Trophoblast cell (in vitro differentiated cells and primary cell): ENCODE measurements around the gene PHF8.

Source experiments
- DNase-seq, 2 donors: peaks; one replicate each; pipeline ENCODE4 v3.0.0-alpha.2; 2016
- H2AFZ ChIP-seq: 2 replicates; pipeline ENCODE4 v1.6.1; 2013; ENCODE audit warnings: low read length, moderate library complexity, mild to moderate bottlenecking; ENCODE audit not compliant: insufficient read depth, poor library complexity
- H2AK5ac ChIP-seq: 2 replicates; pipeline ENCODE4 v1.6.1; 2013; ENCODE audit warnings: mild to moderate bottlenecking, low read length
- H2BK120ac ChIP-seq: 2 replicates; pipeline ENCODE4 v1.6.1; 2013; ENCODE audit warnings: low read length, mild to moderate bottlenecking, moderate library complexity; ENCODE audit not compliant: insufficient read depth, poor library complexity
- H2BK12ac ChIP-seq: 2 replicates; pipeline ENCODE4 v1.6.1; 2013; ENCODE audit warnings: mild to moderate bottlenecking, low read length, moderate library complexity
- H2BK5ac ChIP-seq: 2 replicates; pipeline ENCODE4 v1.6.1; 2013; ENCODE audit warnings: low read length, low read depth, moderate library complexity, mild to moderate bottlenecking; ENCODE audit not compliant: poor library complexity
- H3K14ac ChIP-seq: 2 replicates; pipeline ENCODE4 v1.6.1; 2013; ENCODE audit warnings: mild to moderate bottlenecking, low read length
- H3K18ac ChIP-seq: 2 replicates; pipeline ENCODE4 v1.6.1; 2013; ENCODE audit warnings: mild to moderate bottlenecking, low read length
- H3K23ac ChIP-seq: 2 replicates; pipeline ENCODE4 v1.6.1; 2013; ENCODE audit warnings: low read length
- H3K27ac ChIP-seq: 2 replicates; pipeline ENCODE4 v1.5.1; 2013; ENCODE audit warnings: low read depth, mild to moderate bottlenecking, inconsistent platforms, low read length, moderate library complexity
- H3K27me3 ChIP-seq: 2 replicates; pipeline ENCODE4 v1.6.1; 2013; ENCODE audit warnings: inconsistent platforms, mild to moderate bottlenecking, low read length, moderate library complexity; ENCODE audit not compliant: insufficient read depth
- H3K36me3 ChIP-seq, 2 experiments: 1 replicate in 1 of 2; 2 replicates in 1 of 2; pipeline ENCODE4 v1.6.1; 2013; ENCODE audit warnings: low read length in 2 of 2, mild to moderate bottlenecking in 2 of 2, moderate library complexity in 1 of 2; ENCODE audit not compliant: insufficient read depth in 2 of 2, control insufficient read depth in 1 of 2
- H3K4ac ChIP-seq: 2 replicates; pipeline ENCODE4 v1.6.1; 2013; ENCODE audit warnings: low read depth, mild to moderate bottlenecking, low read length, moderate library complexity
- H3K4me1 ChIP-seq, 2 experiments: 1 replicate in 1 of 2; 2 replicates in 1 of 2; pipeline ENCODE4 v1.6.1; 2013; ENCODE audit warnings: low read length in 2 of 2, mild to moderate bottlenecking in 2 of 2, moderate library complexity in 1 of 2; ENCODE audit not compliant: insufficient read depth in 2 of 2, control insufficient read depth in 1 of 2
- H3K4me2 ChIP-seq: 2 replicates; pipeline ENCODE4 v1.6.1; 2013; ENCODE audit warnings: inconsistent platforms, mild to moderate bottlenecking, low read length, moderate library complexity
- H3K4me3 ChIP-seq: 2 replicates; pipeline ENCODE4 v1.5.1; 2013; ENCODE audit warnings: mild to moderate bottlenecking, low read depth, low read length, inconsistent platforms
- H3K79me1 ChIP-seq: one replicate; pipeline ENCODE4 v1.6.1; 2013; ENCODE audit warnings: low read length
- H3K79me2 ChIP-seq: 2 replicates; pipeline ENCODE4 v1.6.1; 2013; ENCODE audit warnings: low read length, mild to moderate bottlenecking; ENCODE audit not compliant: control insufficient read depth, insufficient read depth, poor library complexity
- H3K9ac ChIP-seq: 2 replicates; pipeline ENCODE4 v1.6.1; 2013; ENCODE audit warnings: mild to moderate bottlenecking, low read length
- H3K9me3 ChIP-seq: 2 replicates; pipeline ENCODE4 v1.6.1; 2013; ENCODE audit warnings: low read depth, mild to moderate bottlenecking, control low read depth, inconsistent platforms, low read length; ENCODE audit not compliant: insufficient read depth
- H4K12ac ChIP-seq: 2 replicates; pipeline ENCODE4 v1.6.1; 2013; ENCODE audit warnings: low read depth, mild to moderate bottlenecking, low read length, moderate library complexity
- H4K8ac ChIP-seq: 2 replicates; pipeline ENCODE4 v1.6.1; 2013; ENCODE audit warnings: low read depth, mild to moderate bottlenecking, low read length, moderate library complexity
- H4K91ac ChIP-seq: one replicate; pipeline ENCODE4 v1.6.1; 2013; ENCODE audit warnings: low read depth, mild to moderate bottlenecking, low read length, moderate library complexity
- WGBS: extraction: QIAGEN DNeasy Blood & Tissue Kit; methylation state at CpG from one replicate; pipeline ENCODE4 v1.1.7; 2013; ENCODE audit warnings: missing lambda C conversion rate; ENCODE audit not compliant: insufficient read length, insufficient coverage; ENCODE audit errors: extremely low coverage; 5-methylcytosine and 5-hydroxymethylcytosine counted together

PHF8 gene

DNA sequence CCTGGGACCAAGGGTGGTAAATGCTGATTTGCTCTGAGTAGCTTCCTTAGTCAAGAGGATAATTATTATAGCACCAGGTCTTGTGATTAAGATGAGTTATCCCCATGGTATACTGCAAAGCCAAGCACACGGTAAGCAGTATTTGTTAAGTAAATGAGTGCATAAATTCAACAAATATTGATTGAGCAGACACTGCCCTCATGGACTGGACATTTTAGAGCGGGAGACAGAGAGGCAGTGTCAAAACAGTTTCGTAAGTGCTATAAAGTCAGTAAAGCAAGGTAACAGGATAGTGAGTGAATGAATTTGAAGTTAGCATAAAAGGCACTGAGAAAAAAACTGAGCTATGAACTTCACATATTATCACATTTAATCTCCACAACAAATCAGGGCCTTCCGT is 13.9 kb downstream of the PHF8 start:
- H4K91ac ChIP-seq: no peak overlapping the region
- no CpG with 5 or more reads among the region's 4 CpGs for WGBS
- no peak overlapping the region for H3K4me3 ChIP-seq
- no peak overlapping the region for H3K9ac ChIP-seq
- no peak overlapping the region for H3K23ac ChIP-seq
- H3K4me1 ChIP-seq: no peaks in the 10 kb centered on the region
- H2BK12ac ChIP-seq: no peak overlapping the region
- no peak overlapping the region for H4K12ac ChIP-seq
- H3K4ac ChIP-seq: no peak overlapping the region
- peaks cover 7 to 8% of the 10 kb centered on the region in 2 experiments for H3K36me3 ChIP-seq
- H3K14ac ChIP-seq: no peak overlapping the region
- no peaks in the 10 kb centered on the region for H3K79me1 ChIP-seq
- no peak overlapping the region for H3K4me2 ChIP-seq
- H3K9me3 ChIP-seq: no peaks in the 10 kb centered on the region
- no peak for DNase-seq
- no peaks in the 10 kb centered on the region for H3K27me3 ChIP-seq
- no peak overlapping the region for H3K18ac ChIP-seq
- H2AK5ac ChIP-seq: no peak overlapping the region
- no peak overlapping the region for H2BK120ac ChIP-seq
- no peak overlapping the region for H2BK5ac ChIP-seq
- no peak overlapping the region for H2AFZ ChIP-seq
- no peak overlapping the region for H4K8ac ChIP-seq
- H3K79me2 ChIP-seq: no peaks in the 10 kb centered on the region
- no peak overlapping the region for H3K27ac ChIP-seq

GRCh38 chrX:54029529-54030143 is 14.6 kb downstream of the PHF8 start:
- Histone ChIP-seq H3K79me1 (no peaks in the 10 kb centered on the region), H2AFZ (no peak overlapping the region), H3K36me3 (peaks cover 7 to 8% of the 10 kb centered on the region in 2 experiments), H3K27ac (no peak overlapping the region), H2AK5ac (no peak overlapping the region), H4K8ac (no peak overlapping the region), H2BK12ac (no peak overlapping the region), H3K14ac (no peak overlapping the region), H3K9me3 (no peaks in the 10 kb centered on the region), H4K12ac (no peak overlapping the region), H3K4ac (no peak overlapping the region), H3K4me2 (no peak overlapping the region), H3K27me3 (no peaks in the 10 kb centered on the region), H4K91ac (no peak overlapping the region), H3K4me1 (no peaks in the 10 kb centered on the region), H2BK120ac (no peak overlapping the region), H3K4me3 (no peak overlapping the region), H3K79me2 (no peaks in the 10 kb centered on the region), H3K23ac (no peak overlapping the region), H3K9ac (no peak overlapping the region), H3K18ac (no peak overlapping the region), H2BK5ac (no peak overlapping the region)
- no CpG with 5 or more reads among the region's 10 CpGs for WGBS
- DNase-seq: no peak

- Histone ChIP-seq H2AK5ac (no peak overlapping the region), H2AFZ (no peak overlapping the region), H3K27me3 (no peaks in the 10 kb centered on the region), H3K4ac (no peak overlapping the region), H3K9ac (no peak overlapping the region), H3K14ac (no peak overlapping the region), H3K4me1 (no peaks in the 10 kb centered on the region), H4K8ac (no peak overlapping the region), H3K23ac (no peak overlapping the region), H3K36me3 (peaks cover 2 to 11% of the 10 kb centered on the region in 2 experiments), H3K18ac (no peak overlapping the region), H3K9me3 (no peaks in the 10 kb centered on the region), H4K91ac (no peak overlapping the region), H4K12ac (no peak overlapping the region), H3K27ac (no peak overlapping the region), H3K4me2 (no peak overlapping the region), H2BK120ac (no peak overlapping the region), H3K79me2 (no peaks in the 10 kb centered on the region), H3K79me1 (no peaks in the 10 kb centered on the region), H3K4me3 (no peak overlapping the region), H2BK12ac (no peak overlapping the region), H2BK5ac (no peak overlapping the region)
- no CpG with 5 or more reads among the region's 5 CpGs for WGBS
- DNase-seq: no peak
Measured at GRCh38 chrX:54024350-54024749, 19.9 kb downstream of the PHF8 start.

DNA sequence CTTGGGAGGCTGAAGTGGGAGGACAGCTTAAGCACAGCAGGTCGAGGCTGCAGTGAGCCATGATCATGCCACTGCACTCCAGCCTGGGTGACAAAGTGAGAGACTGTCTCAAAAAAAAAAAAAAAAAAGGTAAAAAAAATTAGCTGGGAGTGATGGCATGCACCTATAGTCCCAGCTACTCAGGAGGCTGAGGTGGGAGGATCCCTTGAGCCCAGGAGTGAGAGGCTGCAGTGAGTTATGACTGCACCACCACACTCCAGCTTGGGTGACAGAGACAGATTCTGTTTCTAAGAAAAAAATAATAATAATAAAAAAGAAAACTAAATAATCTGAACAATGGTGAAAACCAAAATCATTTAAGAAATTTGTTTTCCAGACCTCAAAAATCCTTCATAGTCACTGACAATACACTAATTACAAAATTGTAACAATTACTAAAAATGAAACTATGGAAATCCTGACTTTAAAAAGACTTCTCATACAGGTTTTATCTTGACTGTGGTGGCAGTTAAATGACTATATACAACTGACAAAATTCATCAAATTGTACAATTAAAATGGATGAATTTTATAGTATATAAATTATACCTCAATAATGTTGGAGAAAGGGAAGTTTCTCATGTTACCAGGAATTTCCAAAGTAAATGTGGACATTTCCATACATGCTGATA is 31.3 kb downstream of the PHF8 start:
- no peaks in the 10 kb centered on the region for H3K9me3 ChIP-seq
- no peak overlapping the region for H2BK12ac ChIP-seq
- no peak overlapping the region for H4K91ac ChIP-seq
- H2BK5ac ChIP-seq: no peak overlapping the region
- no peaks in the 10 kb centered on the region for H3K79me1 ChIP-seq
- H3K36me3 ChIP-seq: peaks cover 19 to 26% of the 10 kb centered on the region in 2 experiments
- no peak overlapping the region for H3K4me2 ChIP-seq
- H4K12ac ChIP-seq: no peak overlapping the region
- H3K79me2 ChIP-seq: no peaks in the 10 kb centered on the region
- no peak overlapping the region for H3K27ac ChIP-seq
- H3K4ac ChIP-seq: no peak overlapping the region
- WGBS: no CpG with 5 or more reads among the region's 1 CpG
- H2BK120ac ChIP-seq: no peak overlapping the region
- H3K14ac ChIP-seq: no peak overlapping the region
- DNase-seq: no peak
- H3K18ac ChIP-seq: no peak overlapping the region
- H3K4me3 ChIP-seq: no peak overlapping the region
- H2AK5ac ChIP-seq: no peak overlapping the region
- H3K4me1 ChIP-seq: no peaks in the 10 kb centered on the region
- no peak overlapping the region for H3K23ac ChIP-seq
- no peaks in the 10 kb centered on the region for H3K27me3 ChIP-seq
- no peak overlapping the region for H3K9ac ChIP-seq
- no peak overlapping the region for H2AFZ ChIP-seq
- H4K8ac ChIP-seq: no peak overlapping the region
